NT2/D1 (cell line): ENCODE data around the gene P4HTM.

Source experiments
- DNase-seq: peaks from one replicate; pipeline ENCODE4 v3.0.0-alpha.2; 2011; ENCODE audit warnings: low read depth, low spot score
- H3K27me3 ChIP-seq: 2 replicates; pipeline ENCODE4 v1.6.0; 2011; ENCODE audit warnings: mild to moderate bottlenecking; ENCODE audit not compliant: insufficient read length, insufficient read depth
- H3K36me3 ChIP-seq: 2 replicates; pipeline ENCODE4 v1.6.1; 2011; ENCODE audit warnings: mild to moderate bottlenecking, low read length, mixed read lengths; ENCODE audit not compliant: insufficient read depth, insufficient read length
- H3K4me1 ChIP-seq: 2 replicates; pipeline ENCODE4 v1.5.1; 2011; ENCODE audit not compliant: insufficient read depth, insufficient read length
- H3K4me3 ChIP-seq: 2 replicates; pipeline ENCODE4 v1.5.1; 2011; ENCODE audit warnings: low read depth; ENCODE audit not compliant: insufficient read length
- H3K9ac ChIP-seq: 2 replicates; pipeline ENCODE4 v1.6.0; 2011; ENCODE audit warnings: low read depth; ENCODE audit not compliant: insufficient read length
- H3K9me3 ChIP-seq: 2 replicates; pipeline ENCODE4 v1.5.1; 2011; ENCODE audit warnings: mild to moderate bottlenecking, low read length; ENCODE audit not compliant: insufficient read depth
- SUZ12 ChIP-seq: IDR thresholded peaks from 2 replicates; pipeline ENCODE4 v1.6.1; 2011; ENCODE audit not compliant: insufficient read length, insufficient read depth; ENCODE audit errors: extremely low read depth
- YY1 ChIP-seq: IDR thresholded peaks from 2 replicates; pipeline ENCODE4 v1.6.1; 2011; ENCODE audit not compliant: insufficient read length, insufficient read depth
- ZNF274 ChIP-seq: IDR thresholded peaks from 2 replicates; pipeline ENCODE4 v1.6.1; 2011; ENCODE audit warnings: mild to moderate bottlenecking, low read depth, low read length

The P4HTM gene

GRCh38 chr3:48970586-48970985, 19.5 kb upstream of the P4HTM start:
- H3K36me3 ChIP-seq, result peaks cover 94% of the 10 kb centered on the region
- DNase-seq, result no peak
- no peak for TF ChIP-seq SUZ12
- no peak for TF ChIP-seq ZNF274
- TF ChIP-seq YY1, result no peak
- no peaks in the 10 kb centered on the region for H3K9me3 ChIP-seq
- peaks cover 3% of the 10 kb centered on the region for H3K4me1 ChIP-seq
- no peak overlapping the region for H3K9ac ChIP-seq
- H3K4me3 ChIP-seq, result no peak overlapping the region
- no peaks in the 10 kb centered on the region for H3K27me3 ChIP-seq

- H3K36me3 ChIP-seq, result peaks cover 89% of the 10 kb centered on the region
- no peak overlapping the region for H3K4me3 ChIP-seq
- no peaks in the 10 kb centered on the region for H3K27me3 ChIP-seq
- TF ChIP-seq SUZ12 (no peak), YY1 (no peak), ZNF274 (no peak)
- H3K4me1 ChIP-seq, result no peaks in the 10 kb centered on the region
- no peaks in the 10 kb centered on the region for H3K9me3 ChIP-seq
- no peak overlapping the region for H3K9ac ChIP-seq
- no peak for DNase-seq
Measured at GRCh38 chr3:48974076-48974864, 15.8 kb upstream of the P4HTM start.

DNA sequence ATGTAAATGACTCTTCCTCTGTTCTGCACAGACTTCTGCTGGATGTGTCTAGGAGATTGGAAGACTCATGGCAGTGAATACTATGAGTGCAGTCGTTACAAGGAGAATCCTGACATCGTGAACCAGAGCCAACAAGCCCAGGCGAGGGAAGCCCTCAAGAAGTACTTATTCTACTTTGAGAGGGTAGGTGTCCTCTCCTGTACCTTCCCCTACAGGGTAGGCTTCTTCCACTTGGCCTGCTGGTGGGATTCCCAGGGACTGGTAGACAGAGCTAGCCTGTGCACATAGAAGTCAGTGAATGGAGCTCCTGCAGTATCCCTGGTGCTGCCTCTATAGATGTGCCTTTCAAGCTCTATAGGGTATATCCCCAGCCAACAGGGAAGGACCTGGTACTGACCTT, 10.6 kb upstream of the P4HTM start:
- Histone ChIP-seq H3K4me3 (no peak overlapping the region), H3K4me1 (peaks cover 2% of the 10 kb centered on the region), H3K36me3 (peaks cover 85% of the 10 kb centered on the region), H3K9ac (no peak overlapping the region), H3K27me3 (no peaks in the 10 kb centered on the region), H3K9me3 (no peaks in the 10 kb centered on the region)
- TF ChIP-seq ZNF274 (no peak), SUZ12 (no peak), YY1 (no peak)
- no peak for DNase-seq

DNA sequence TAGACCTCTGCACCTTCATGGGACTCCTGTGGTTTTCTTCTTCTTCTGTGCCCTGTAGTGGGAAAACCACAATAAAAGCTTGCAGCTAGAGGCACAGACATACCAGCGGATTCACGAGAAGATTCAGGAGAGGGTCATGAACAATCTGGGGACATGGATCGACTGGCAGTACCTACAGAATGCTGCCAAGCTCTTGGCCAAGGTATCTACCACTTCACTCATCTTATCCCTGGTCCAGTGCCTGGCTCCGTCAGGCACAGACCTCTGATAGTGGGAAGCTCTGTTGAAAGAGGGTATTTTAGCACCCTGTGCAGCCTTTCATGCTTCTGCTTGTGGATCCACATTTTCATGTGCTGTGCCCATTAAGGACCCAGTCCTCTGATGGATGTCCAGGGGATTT, 9.7 kb upstream of the P4HTM start:
- DNase-seq, result no peak
- Histone ChIP-seq H3K9me3 (no peaks in the 10 kb centered on the region), H3K9ac (no peak overlapping the region), H3K4me3 (no peak overlapping the region), H3K27me3 (no peaks in the 10 kb centered on the region), H3K4me1 (peaks cover 2% of the 10 kb centered on the region), H3K36me3 (peaks cover 85% of the 10 kb centered on the region)
- TF ChIP-seq SUZ12 (no peak), YY1 (no peak), ZNF274 (no peak)

DNA sequence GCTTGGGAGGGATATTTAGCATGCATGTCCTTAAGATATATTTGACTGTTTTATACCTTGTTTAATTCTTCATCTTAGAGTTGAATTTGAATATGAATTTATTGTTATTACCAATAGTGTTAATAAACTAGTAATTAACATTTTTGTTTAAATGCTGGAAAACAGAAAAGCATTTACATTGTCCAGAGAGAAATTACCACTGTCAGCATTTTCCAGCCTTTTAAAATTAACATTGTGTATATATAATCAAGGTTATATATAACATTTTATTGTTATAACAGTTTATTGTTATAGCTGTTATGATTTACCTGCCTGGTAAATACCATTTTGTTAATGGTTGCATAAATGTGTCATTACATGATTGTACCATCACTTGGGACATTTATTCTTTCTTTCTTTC, 8.0 kb upstream of the P4HTM start:
- H3K4me3 ChIP-seq, result no peak overlapping the region
- H3K9me3 ChIP-seq, result no peaks in the 10 kb centered on the region
- H3K27me3 ChIP-seq, result no peaks in the 10 kb centered on the region
- peaks cover 82% of the 10 kb centered on the region for H3K36me3 ChIP-seq
- H3K4me1 ChIP-seq, result peaks cover 2% of the 10 kb centered on the region
- no peak for DNase-seq
- no peak for TF ChIP-seq YY1
- TF ChIP-seq SUZ12, result no peak
- no peak for TF ChIP-seq ZNF274
- no peak overlapping the region for H3K9ac ChIP-seq

DNA sequence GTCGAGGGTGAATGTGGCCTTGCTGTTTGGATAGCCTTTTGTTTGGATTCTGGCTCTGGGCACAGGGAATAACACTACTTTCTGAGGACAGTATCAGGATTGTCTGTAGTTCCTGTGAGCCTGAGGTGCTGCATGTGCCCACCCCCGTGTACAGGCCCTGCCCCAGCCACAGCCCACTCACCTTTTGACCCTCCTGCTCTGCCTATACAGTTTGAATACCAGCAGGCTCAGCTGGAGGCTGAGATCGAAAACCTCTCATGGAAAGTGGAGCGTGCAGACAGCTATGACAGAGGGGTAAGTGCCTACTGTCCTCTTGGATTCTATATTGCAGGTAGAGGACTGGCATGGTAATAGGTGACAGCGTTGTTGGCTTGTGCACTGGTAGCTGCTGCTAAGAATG, 7.4 kb upstream of the P4HTM start:
- Histone ChIP-seq H3K9me3 (no peaks in the 10 kb centered on the region), H3K4me3 (no peak overlapping the region), H3K27me3 (no peaks in the 10 kb centered on the region), H3K36me3 (peaks cover 79% of the 10 kb centered on the region), H3K4me1 (peaks cover 2% of the 10 kb centered on the region), H3K9ac (no peak overlapping the region)
- no peak for TF ChIP-seq SUZ12
- no peak for TF ChIP-seq YY1
- TF ChIP-seq ZNF274, result no peak
- DNase-seq, result no peak

DNA sequence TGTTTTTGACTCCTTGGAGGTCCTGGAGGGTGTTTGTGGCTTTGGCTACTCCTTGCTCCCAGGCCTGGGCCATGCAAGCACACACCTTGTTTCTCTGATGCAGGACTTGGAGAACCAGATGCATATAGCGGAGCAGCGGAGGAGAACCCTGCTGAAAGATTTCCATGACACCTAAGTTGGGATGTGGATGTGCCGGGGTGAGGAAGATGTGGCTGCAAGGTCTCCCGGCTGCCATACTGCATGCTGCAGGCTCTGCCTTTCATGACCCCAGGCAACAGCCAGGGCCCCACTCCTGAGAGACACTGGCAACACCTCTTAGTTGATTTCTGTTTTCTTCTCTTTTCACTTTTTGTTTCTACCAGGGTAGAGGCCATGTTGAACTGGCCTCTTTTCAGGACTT, 6.9 kb upstream of the P4HTM start:
- peaks cover 2% of the 10 kb centered on the region for H3K4me1 ChIP-seq
- H3K4me3 ChIP-seq, result no peak overlapping the region
- H3K9me3 ChIP-seq, result no peaks in the 10 kb centered on the region
- H3K27me3 ChIP-seq, result no peaks in the 10 kb centered on the region
- H3K9ac ChIP-seq, result no peak overlapping the region
- peaks cover 75% of the 10 kb centered on the region for H3K36me3 ChIP-seq
- no peak for DNase-seq
- no peak for TF ChIP-seq YY1
- TF ChIP-seq SUZ12, result no peak
- TF ChIP-seq ZNF274, result no peak
